Sciatic nerve (tissue), 2 donors: ENCODE data around the gene TMEM11. TPM values are rescaled to one million over a fixed set of nuclear protein-coding genes. Genes with fewer than 3 reads are reported as not detected.

Experiments used
- ATAC-seq: fragments of 200-7000 bp; cut with Tn5 transposase; one replicate; pipeline ENCODE4 v1.9.1; 2020; ENCODE audit warnings: mild to moderate bottlenecking, moderate library complexity
- DNase-seq: peaks from one replicate; pipeline ENCODE4 v3.0.0-alpha.2; 2020; ENCODE audit warnings: low spot score
- intact Hi-C: fragments of 100-400 bp; cut with DNase I; formaldehyde crosslinking; loops from one replicate; pipeline ENCODE4 v1.14.2; 2022
- total RNA-seq: library from RNA; stranded (reverse); fragmentation: NEBNext Ultra II Directional; extraction: Animal tissue kit (Norgen Biotek cat#: 25700); gene quantifications from one replicate; pipeline ENCODE4 v1.2.1, GENCODE V29; 2021
- donor health status: DM: no; HTN: no; CAD: no.
- donor health status: DM: no; HTN: no; CAD: no.

The TMEM11 gene
- 16.6 TPM for total RNA-seq

GRCh38 chr17:21214015-21214776 is at the start of gene TMEM11:
Gene TMEM11 (minus strand): TSS chr17:21214161. CDS start chr17:21214152, 9 bp downstream.
- intact Hi-C loops = loop anchor here (10.0 kb wide), 2 partner anchors 61 to 89 kb away; partner anchors contain the start of gene DHRS7B
- peak; percentile 99 for ATAC-seq

GRCh38 chr17:21263376-21263775 is 49.4 kb upstream of the TMEM11 start:
- DNase-seq = no peak
- intact Hi-C loops = no loop called here
- ATAC-seq = no peak

More at GRCh38 chr17:21214015-21214776, at the start of gene TMEM11:
- DNase-seq = peak; percentile 97

- ATAC-seq (no peak), DNase-seq (no peak)
- intact Hi-C loops = no loop called here
Measured at GRCh38 chr17:21262259-21262993, 48.5 kb upstream of the TMEM11 start.

- ATAC-seq (no peak), DNase-seq (no peak)
- intact Hi-C loops = no loop called here
Measured at GRCh38 chr17:21258593-21258992, 44.6 kb upstream of the TMEM11 start.

- ATAC-seq = peak; percentile 14
- DNase-seq = no peak
- intact Hi-C loops = no loop called here
Measured at GRCh38 chr17:21253646-21254441, 39.9 kb upstream of the TMEM11 start.

GRCh38 chr17:21252796-21253645 is 39.1 kb upstream of the TMEM11 start, which contains the start of gene NATD1:
Gene NATD1 (minus strand): TSS chr17:21253410. CDS start chr17:21253264, 146 bp downstream.
- intact Hi-C loops = no loop called here

GRCh38 chr17:21252289-21252795 is 38.4 kb upstream of the TMEM11 start:
- peak; percentile 2 for ATAC-seq
- intact Hi-C loops = no loop called here
- DNase-seq = no peak

More at GRCh38 chr17:21252796-21253645, 39.1 kb upstream of the TMEM11 start, which contains the start of gene NATD1:
- ATAC-seq (peak; percentile 87), DNase-seq (peak; percentile 91)

GRCh38 chr17:21251337-21252010 is 37.5 kb upstream of the TMEM11 start:
- intact Hi-C loops = no loop called here
- DNase-seq = no peak
- peak; percentile 7 for ATAC-seq

GRCh38 chr17:21250854-21251253 is 36.9 kb upstream of the TMEM11 start:
- intact Hi-C loops = no loop called here
- ATAC-seq (no peak), DNase-seq (no peak)

- DNase-seq = no peak
- intact Hi-C loops = no loop called here
- no peak for ATAC-seq
Measured at GRCh38 chr17:21249920-21250703, 36.2 kb upstream of the TMEM11 start.

GRCh38 chr17:21249086-21249795 is 35.3 kb upstream of the TMEM11 start:
- DNase-seq = no peak
- no peak for ATAC-seq
- intact Hi-C loops = no loop called here

GRCh38 chr17:21248500-21248899 is 34.5 kb upstream of the TMEM11 start:
- ATAC-seq = no peak

GRCh38 chr17:21247552-21248258 is 33.7 kb upstream of the TMEM11 start:
- intact Hi-C loops = no loop called here
- ATAC-seq = no peak
- DNase-seq = no peak

More at GRCh38 chr17:21248500-21248899, 34.5 kb upstream of the TMEM11 start:
- intact Hi-C loops = no loop called here
- no peak for DNase-seq

GRCh38 chr17:21246698-21247097 is 32.7 kb upstream of the TMEM11 start:
- intact Hi-C loops = no loop called here
- ATAC-seq (no peak), DNase-seq (no peak)

- ATAC-seq = no peak
- intact Hi-C loops = no loop called here
Measured at GRCh38 chr17:21245639-21246084, 31.7 kb upstream of the TMEM11 start.

More at GRCh38 chr17:21245639-21246084, 31.7 kb upstream of the TMEM11 start:
- DNase-seq = no peak
